NCI-H2196 treated with DMSO at 0.1 percent for 48 hours (cell line): Measurements from ENCODE around the gene FAM234A.

Experiments used
- DNase-seq: peaks from one replicate; lab custom pipeline; 2025; ENCODE audit not compliant: unreplicated experiment; lab: John Stamatoyannopoulos, UW

Gene FAM234A

GRCh38 chr16:296276-296675 is 61.7 kb downstream of the FAM234A start:
- DNase-seq: no peak

- DNase-seq: no peak
Observed at GRCh38 chr16:296806-297510, 62.3 kb downstream of the FAM234A start.

GRCh38 chr16:297832-298231 is 63.2 kb downstream of the FAM234A start:
- DNase-seq: no peak

GRCh38 chr16:301235-301634 is 66.6 kb downstream of the FAM234A start:
- no peak for DNase-seq

GRCh38 chr16:301950-302349 is 67.3 kb downstream of the FAM234A start:
- DNase-seq: no peak

GRCh38 chr16:303760-304505 is 69.3 kb downstream of the FAM234A start:
- DNase-seq: no peak

- no peak for DNase-seq
Observed at GRCh38 chr16:305916-306626, 71.5 kb downstream of the FAM234A start.

- no peak for DNase-seq
Observed at GRCh38 chr16:306911-307370, 72.3 kb downstream of the FAM234A start.

- DNase-seq: no peak
Observed at GRCh38 chr16:307691-308312, 73.2 kb downstream of the FAM234A start.

GRCh38 chr16:309476-309875 is 74.9 kb downstream of the FAM234A start:
- DNase-seq: no peak

GRCh38 chr16:311725-312124 is 77.1 kb downstream of the FAM234A start:
- DNase-seq: no peak

GRCh38 chr16:314351-314750 is 79.7 kb downstream of the FAM234A start:
- no peak for DNase-seq

- no peak for DNase-seq
Observed at GRCh38 chr16:314795-315299, 80.2 kb downstream of the FAM234A start.
